HG03159 (cell line): ENCODE data around the gene SELENON.

Experiments
- ATAC-seq: cut with Tn5 transposase; IDR thresholded peaks from one replicate; pipeline ENCODE4 v1.9.1; 2021; ENCODE audit warnings: mild to moderate bottlenecking, moderate library complexity; ENCODE audit not compliant: unreplicated experiment

SELENON gene

GRCh38 chr1:25808481-25809244, 8.7 kb downstream of the SELENON start:
- no peak for ATAC-seq

GRCh38 chr1:25809283-25809926, 9.4 kb downstream of the SELENON start:
- no peak for ATAC-seq

GRCh38 chr1:25809929-25810328, 9.9 kb downstream of the SELENON start:
- no peak for ATAC-seq

GRCh38 chr1:25810341-25811299, 10.6 kb downstream of the SELENON start:
- ATAC-seq: no peak

GRCh38 chr1:25811384-25812082, 11.5 kb downstream of the SELENON start:
- no peak for ATAC-seq

GRCh38 chr1:25813071-25813733, 13.2 kb downstream of the SELENON start:
- ATAC-seq: no peak

GRCh38 chr1:25813734-25814471, 13.9 kb downstream of the SELENON start:
- no peak for ATAC-seq

GRCh38 chr1:25814549-25815087, 14.6 kb downstream of the SELENON start:
- ATAC-seq: no peak

- ATAC-seq: no peak
These were observed 15.5 kb downstream of the SELENON start for GRCh38 chr1:25815208-25816111.

GRCh38 chr1:25816112-25816718, 16.2 kb downstream of the SELENON start:
- ATAC-seq: no peak

GRCh38 chr1:25817840-25818501, 18.0 kb downstream of the SELENON start:
- no peak for ATAC-seq

GRCh38 chr1:25818569-25818968, 18.6 kb downstream of the SELENON start:
- ATAC-seq: no peak

GRCh38 chr1:25819491-25820246, 19.7 kb downstream of the SELENON start, which contains the start of gene MTFR1L:
Gene MTFR1L (plus strand): TSS chr1:25819954. CDS start chr1:25823105, 3,151 bp downstream.
- peak; percentile 76 for ATAC-seq

- peak; percentile 55 for ATAC-seq
These were observed 20.5 kb downstream of the SELENON start for GRCh38 chr1:25820247-25821111.

GRCh38 chr1:25821112-25821476, 21.1 kb downstream of the SELENON start:
- no peak for ATAC-seq
